GM12875 (cell line): Measurements from ENCODE around the gene PSMA5.
"Not testable (repeated sequence)": the region's sequence is repeated elsewhere in the genome, so short reads cannot be mapped to it uniquely, and the experiment has no call there.

Experiments used
- H3K4me3 ChIP-seq: one replicate; pipeline ENCODE4 v1.5.1; 2011; ENCODE audit warnings: low read depth, low read length, control low read depth
- CTCF ChIP-seq: IDR thresholded peaks from 2 replicates; pipeline ENCODE4 v1.5.1; 2011; ENCODE audit warnings: low read depth, mild to moderate bottlenecking, control low read depth, inconsistent platforms, low read length, moderate library complexity, borderline replicate concordance; ENCODE audit not compliant: insufficient read depth

PSMA5 gene

GRCh38 chr1:109383087-109383779 lies 43.0 kb downstream of the PSMA5 start:
- no peak for TF ChIP-seq CTCF
- H3K4me3 ChIP-seq = no peak overlapping the region

- H3K4me3 ChIP-seq = no peak overlapping the region
- no peak for TF ChIP-seq CTCF
Measured at GRCh38 chr1:109381573-109381972, 44.7 kb downstream of the PSMA5 start.

GRCh38 chr1:109379907-109380306 lies 46.3 kb downstream of the PSMA5 start:
- no peak for TF ChIP-seq CTCF
- H3K4me3 ChIP-seq = no peak overlapping the region

GRCh38 chr1:109379422-109379821 lies 46.8 kb downstream of the PSMA5 start:
- no peak for TF ChIP-seq CTCF
- H3K4me3 ChIP-seq = no peak overlapping the region

GRCh38 chr1:109377698-109378097 lies 48.5 kb downstream of the PSMA5 start:
- H3K4me3 ChIP-seq = no peak overlapping the region
- no peak for TF ChIP-seq CTCF

DNA sequence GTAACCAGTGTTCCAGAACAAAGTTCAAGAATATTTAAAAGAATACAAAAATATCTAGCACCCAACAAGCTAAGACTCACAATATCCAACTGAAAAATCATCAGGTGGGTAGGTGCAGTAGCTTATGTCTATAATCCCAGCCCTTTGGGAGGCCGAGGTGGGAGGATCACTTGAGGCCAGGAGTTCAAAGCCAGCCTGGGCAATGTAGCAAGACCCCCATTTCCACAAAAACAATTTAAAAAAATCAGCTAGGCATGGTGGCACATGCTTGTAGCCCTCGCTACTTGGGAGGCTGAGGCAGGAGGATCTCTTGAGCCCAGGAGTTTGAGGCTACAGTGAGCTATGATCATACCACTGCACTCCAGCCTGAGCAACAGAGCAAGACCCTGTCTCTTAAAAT lies 52.6 kb downstream of the PSMA5 start:
- not testable (repeated sequence) for H3K4me3 ChIP-seq

DNA sequence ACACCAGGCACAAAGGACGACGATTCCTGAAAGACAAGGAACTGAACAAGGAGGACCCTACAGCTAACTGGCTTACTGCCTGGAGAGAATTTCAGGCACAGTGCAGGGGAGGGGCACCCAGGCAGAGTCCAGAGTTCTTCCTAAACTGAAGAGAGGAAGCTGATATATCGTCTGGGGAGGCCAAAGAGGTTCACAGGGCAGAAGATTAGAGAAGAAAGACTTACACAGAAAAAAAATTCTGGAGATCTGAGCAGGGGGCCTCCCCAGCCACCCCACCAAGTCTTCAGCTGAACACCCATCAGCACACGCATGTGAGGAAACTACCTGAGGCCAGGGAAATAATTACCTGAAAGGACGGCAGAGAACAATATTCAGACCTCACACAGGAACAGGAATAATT lies 53.1 kb downstream of the PSMA5 start:
- no peak for TF ChIP-seq CTCF
- no peak overlapping the region for H3K4me3 ChIP-seq
